HCEC 1CT (cell line): ENCODE measurements around the gene NDUFV1.
"Not testable (repeated sequence)": the region's sequence is repeated elsewhere in the genome, so short reads cannot be mapped to it uniquely, and the experiment has no call there.

Experiments used
- DNase-seq: peaks from one replicate; pipeline ENCODE4 v3.0.0-alpha.2; 2017

NDUFV1 gene

GRCh38 chr11:67627812-67628624 is 21.3 kb downstream of the NDUFV1 start:
- DNase-seq: no peak

GRCh38 chr11:67628710-67629385 is 22.1 kb downstream of the NDUFV1 start:
- no peak for DNase-seq

- peak; percentile 75 for DNase-seq
Measured at GRCh38 chr11:67629386-67630227, 22.9 kb downstream of the NDUFV1 start, which contains the start of gene NUDT8. NUDT8 (minus strand) TSS chr11:67629937; CDS start chr11:67629911, 26 bp downstream.

GRCh38 chr11:67630228-67630942 is 23.6 kb downstream of the NDUFV1 start:
- peak; percentile 98 for DNase-seq

- DNase-seq: no peak
Measured at GRCh38 chr11:67630943-67631331, 24.2 kb downstream of the NDUFV1 start.

GRCh38 chr11:67631411-67631810 is 24.7 kb downstream of the NDUFV1 start:
- DNase-seq: no peak

- no peak for DNase-seq
Measured at GRCh38 chr11:67631853-67632174, 25.1 kb downstream of the NDUFV1 start.

- no peak for DNase-seq
Measured at GRCh38 chr11:67632175-67632981, 25.6 kb downstream of the NDUFV1 start.

GRCh38 chr11:67632982-67633755 is 26.4 kb downstream of the NDUFV1 start:
- no peak for DNase-seq

GRCh38 chr11:67633758-67634365 is 27.1 kb downstream of the NDUFV1 start:
- DNase-seq: no peak

- DNase-seq: no peak
Measured at GRCh38 chr11:67634366-67635230, 27.9 kb downstream of the NDUFV1 start.

GRCh38 chr11:67635231-67635521 is 28.4 kb downstream of the NDUFV1 start:
- DNase-seq: no peak

GRCh38 chr11:67636962-67637361 is 30.2 kb downstream of the NDUFV1 start:
- DNase-seq: no peak

GRCh38 chr11:67637441-67637840 is 30.7 kb downstream of the NDUFV1 start:
- DNase-seq: not testable (repeated sequence)

GRCh38 chr11:67638535-67639437 is 32.0 kb downstream of the NDUFV1 start:
- no peak for DNase-seq

- DNase-seq: no peak
Measured at GRCh38 chr11:67639438-67639859, 32.7 kb downstream of the NDUFV1 start, which contains the start of gene TBX10. TBX10 (minus strand) TSS chr11:67639763; CDS start chr11:67639472, 291 bp downstream.

- peak; percentile 30 for DNase-seq
Measured at GRCh38 chr11:67640021-67640757, 33.5 kb downstream of the NDUFV1 start.
